ENCODE measurements around the gene TCF12. TPM values are rescaled to one million over a fixed set of nuclear protein-coding genes. Genes with fewer than 3 reads are reported as not detected.

Gene TCF12
- total RNA-seq, 2 donors from 2014 or later, result 69.4 to 140 TPM

GRCh38 chr15:57306944-57307411 lies 388.5 kb downstream of the TCF12 start:
- no peaks in the 10 kb centered on the region for H3K9me3 Mint-ChIP-seq
- H3K4me1 Mint-ChIP-seq (ENCODE audit: low read depth in 2 of 2), result peaks cover 5 to 6% of the 10 kb centered on the region in 2 donors
- no peaks in the 10 kb centered on the region for H3K36me3 Mint-ChIP-seq
- ATAC-seq (peak; percentile 15 to 24), DNase-seq (ENCODE audit: low spot score) (no peak)
- peaks cover 11 to 18% of the 10 kb centered on the region in 2 donors for H3K27me3 Mint-ChIP-seq
- H3K4me3 Mint-ChIP-seq, result peak overlapping the region; percentile 59
- H3K27ac Mint-ChIP-seq, result no peak overlapping the region

- no peaks in the 10 kb centered on the region for H3K36me3 Mint-ChIP-seq
- ATAC-seq (no peak), DNase-seq (ENCODE audit: low spot score) (no peak)
- H3K27ac Mint-ChIP-seq, result no peak overlapping the region
- H3K9me3 Mint-ChIP-seq, result no peaks in the 10 kb centered on the region
- H3K4me3 Mint-ChIP-seq, result no peak overlapping the region
- peaks cover 5 to 6% of the 10 kb centered on the region in 2 donors for H3K4me1 Mint-ChIP-seq (ENCODE audit: low read depth in 2 of 2)
- peaks cover 11 to 18% of the 10 kb centered on the region in 2 donors for H3K27me3 Mint-ChIP-seq
Measured at GRCh38 chr15:57307527-57308169, 389.2 kb downstream of the TCF12 start.

DNA sequence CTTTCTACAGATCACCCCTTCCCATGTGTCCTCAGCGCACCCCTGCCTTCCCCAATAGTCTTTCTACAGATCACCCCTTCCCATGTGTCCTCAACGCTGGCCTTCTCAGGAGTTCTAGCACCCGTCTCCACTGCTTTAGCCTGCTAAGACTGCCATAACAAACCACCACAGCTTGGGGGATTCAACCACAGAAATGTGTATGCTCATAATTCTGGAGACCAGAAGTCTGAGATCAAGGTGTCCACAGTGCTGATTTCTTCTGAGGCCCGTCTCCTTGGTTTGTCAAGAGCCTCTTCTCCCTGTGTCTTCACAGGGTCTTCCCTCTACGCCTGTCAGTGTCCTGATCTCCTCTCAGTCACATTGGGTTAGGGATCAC lies 389.7 kb downstream of the TCF12 start:
- no peaks in the 10 kb centered on the region for H3K9me3 Mint-ChIP-seq
- no peak for ATAC-seq
- DNase-seq (ENCODE audit: low spot score), result no peak
- H3K4me1 Mint-ChIP-seq (ENCODE audit: low read depth in 2 of 2), result peaks cover 5 to 6% of the 10 kb centered on the region in 2 donors
- no peak overlapping the region for H3K4me3 Mint-ChIP-seq
- H3K36me3 Mint-ChIP-seq, result no peaks in the 10 kb centered on the region
- peaks cover 11 to 18% of the 10 kb centered on the region in 2 donors for H3K27me3 Mint-ChIP-seq
- no peak overlapping the region for H3K27ac Mint-ChIP-seq

- DNase-seq (ENCODE audit: low spot score), result no peak
- Mint-ChIP-seq H3K27me3 (peaks cover 11% of the 10 kb centered on the region in 2 donors), H3K27ac (no peak overlapping the region), H3K4me3 (no peak overlapping the region), H3K4me1 (ENCODE audit: low read depth in 2 of 2) (peaks cover 5 to 6% of the 10 kb centered on the region in 2 donors), H3K9me3 (no peaks in the 10 kb centered on the region), H3K36me3 (no peaks in the 10 kb centered on the region)
- ATAC-seq, result no peak
Measured at GRCh38 chr15:57309856-57310760, 391.7 kb downstream of the TCF12 start.

GRCh38 chr15:57310876-57311275 lies 392.4 kb downstream of the TCF12 start:
- no peak for DNase-seq (ENCODE audit: low spot score)
- H3K4me3 Mint-ChIP-seq, result no peak overlapping the region
- H3K9me3 Mint-ChIP-seq, result no peaks in the 10 kb centered on the region
- H3K27me3 Mint-ChIP-seq, result peaks cover 8 to 11% of the 10 kb centered on the region in 2 donors
- no peak for ATAC-seq
- no peak overlapping the region for H3K27ac Mint-ChIP-seq
- H3K36me3 Mint-ChIP-seq, result no peaks in the 10 kb centered on the region
- peaks cover 5% of the 10 kb centered on the region in 2 donors for H3K4me1 Mint-ChIP-seq (ENCODE audit: low read depth in 2 of 2)

DNA sequence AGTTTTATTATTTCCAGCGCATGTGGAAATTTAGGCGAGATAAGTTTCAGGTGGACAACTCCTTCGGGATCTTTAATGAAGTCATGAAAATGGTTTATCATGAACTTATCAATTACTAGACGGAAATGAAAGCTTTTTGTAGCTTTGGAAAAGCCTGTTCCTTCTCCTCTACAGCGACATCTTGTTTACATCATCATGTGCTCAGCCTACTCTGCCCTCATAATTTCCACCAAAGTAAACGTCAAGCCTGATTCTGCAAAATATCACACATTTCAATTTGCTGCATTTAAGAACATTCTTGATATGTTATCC lies 393.5 kb downstream of the TCF12 start:
- Mint-ChIP-seq H3K4me1 (ENCODE audit: low read depth in 2 of 2) (no peaks in the 10 kb centered on the region), H3K36me3 (no peaks in the 10 kb centered on the region), H3K27me3 (peaks cover 3 to 11% of the 10 kb centered on the region in 2 donors), H3K27ac (no peak overlapping the region), H3K4me3 (no peak overlapping the region), H3K9me3 (no peaks in the 10 kb centered on the region)
- ATAC-seq (no peak), DNase-seq (ENCODE audit: low spot score) (no peak)

GRCh38 chr15:57312318-57313133 lies 394.1 kb downstream of the TCF12 start:
- Mint-ChIP-seq H3K9me3 (no peaks in the 10 kb centered on the region), H3K27ac (no peak overlapping the region), H3K4me3 (no peak overlapping the region), H3K27me3 (peaks cover 3 to 11% of the 10 kb centered on the region in 2 donors), H3K36me3 (no peaks in the 10 kb centered on the region), H3K4me1 (ENCODE audit: low read depth in 2 of 2) (no peaks in the 10 kb centered on the region)
- DNase-seq (ENCODE audit: low spot score) (no peak), ATAC-seq (no peak)

GRCh38 chr15:57313134-57313483 lies 394.7 kb downstream of the TCF12 start:
- no peak for DNase-seq (ENCODE audit: low spot score)
- H3K4me1 Mint-ChIP-seq (ENCODE audit: low read depth in 2 of 2), result no peaks in the 10 kb centered on the region
- H3K4me3 Mint-ChIP-seq, result no peak overlapping the region
- no peaks in the 10 kb centered on the region for H3K9me3 Mint-ChIP-seq
- no peak overlapping the region for H3K27ac Mint-ChIP-seq
- ATAC-seq, result no peak
- peaks cover 2 to 11% of the 10 kb centered on the region in 2 donors for H3K27me3 Mint-ChIP-seq
- H3K36me3 Mint-ChIP-seq, result no peaks in the 10 kb centered on the region

DNA sequence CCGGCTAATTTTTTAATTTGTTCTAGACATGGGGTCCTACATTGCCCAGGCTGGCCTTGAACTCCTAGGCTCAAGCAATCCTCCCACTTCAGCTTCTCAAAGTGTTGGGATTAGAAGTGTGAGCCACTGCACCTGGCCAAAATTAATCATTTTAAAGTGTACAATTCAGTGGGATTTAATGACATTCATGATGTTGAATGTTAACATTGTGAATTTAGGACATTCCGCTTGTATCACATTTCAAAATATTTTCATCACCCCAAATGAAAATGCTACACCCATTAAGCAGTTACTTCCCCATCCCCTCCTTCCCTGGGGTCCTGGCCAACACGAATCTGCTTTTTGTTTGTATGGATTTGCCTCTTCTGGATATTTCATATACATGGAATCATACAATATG lies 395.8 kb downstream of the TCF12 start:
- no peaks in the 10 kb centered on the region for H3K36me3 Mint-ChIP-seq
- no peaks in the 10 kb centered on the region for H3K9me3 Mint-ChIP-seq
- no peak overlapping the region for H3K27ac Mint-ChIP-seq
- ATAC-seq, result no peak
- H3K4me3 Mint-ChIP-seq, result no peak overlapping the region
- H3K27me3 Mint-ChIP-seq, result peaks cover 0 to 11% of the 10 kb centered on the region in 2 donors
- DNase-seq (ENCODE audit: low spot score), result no peak
- H3K4me1 Mint-ChIP-seq (ENCODE audit: low read depth in 2 of 2), result no peaks in the 10 kb centered on the region

DNA sequence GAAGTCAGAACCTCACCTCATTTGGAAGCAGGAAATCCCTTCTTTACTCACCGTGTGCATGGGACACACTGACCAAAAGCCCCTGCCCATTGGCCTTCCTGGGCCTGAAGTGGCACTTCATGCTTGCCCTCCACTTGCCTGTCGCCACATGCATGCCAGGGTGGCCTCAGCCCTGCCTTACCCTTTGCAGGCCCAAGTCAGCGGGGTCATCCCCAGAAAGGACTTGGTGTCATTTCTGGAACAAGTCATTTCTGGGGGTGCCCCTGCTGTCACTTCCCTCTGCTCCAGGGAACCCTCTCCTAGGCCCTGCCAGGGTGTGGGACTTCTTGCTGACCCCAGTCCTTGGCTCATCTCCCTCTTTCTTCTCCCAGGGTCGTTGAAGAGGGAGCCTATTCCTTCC lies 398.0 kb downstream of the TCF12 start:
- H3K4me3 Mint-ChIP-seq, result no peak overlapping the region
- H3K36me3 Mint-ChIP-seq, result no peaks in the 10 kb centered on the region
- H3K4me1 Mint-ChIP-seq (ENCODE audit: low read depth in 2 of 2), result no peaks in the 10 kb centered on the region
- H3K9me3 Mint-ChIP-seq, result no peaks in the 10 kb centered on the region
- ATAC-seq (no peak), DNase-seq (ENCODE audit: low spot score) (no peak)
- H3K27ac Mint-ChIP-seq, result no peak overlapping the region
- H3K27me3 Mint-ChIP-seq, result peaks cover 0 to 4% of the 10 kb centered on the region in 2 donors

DNA sequence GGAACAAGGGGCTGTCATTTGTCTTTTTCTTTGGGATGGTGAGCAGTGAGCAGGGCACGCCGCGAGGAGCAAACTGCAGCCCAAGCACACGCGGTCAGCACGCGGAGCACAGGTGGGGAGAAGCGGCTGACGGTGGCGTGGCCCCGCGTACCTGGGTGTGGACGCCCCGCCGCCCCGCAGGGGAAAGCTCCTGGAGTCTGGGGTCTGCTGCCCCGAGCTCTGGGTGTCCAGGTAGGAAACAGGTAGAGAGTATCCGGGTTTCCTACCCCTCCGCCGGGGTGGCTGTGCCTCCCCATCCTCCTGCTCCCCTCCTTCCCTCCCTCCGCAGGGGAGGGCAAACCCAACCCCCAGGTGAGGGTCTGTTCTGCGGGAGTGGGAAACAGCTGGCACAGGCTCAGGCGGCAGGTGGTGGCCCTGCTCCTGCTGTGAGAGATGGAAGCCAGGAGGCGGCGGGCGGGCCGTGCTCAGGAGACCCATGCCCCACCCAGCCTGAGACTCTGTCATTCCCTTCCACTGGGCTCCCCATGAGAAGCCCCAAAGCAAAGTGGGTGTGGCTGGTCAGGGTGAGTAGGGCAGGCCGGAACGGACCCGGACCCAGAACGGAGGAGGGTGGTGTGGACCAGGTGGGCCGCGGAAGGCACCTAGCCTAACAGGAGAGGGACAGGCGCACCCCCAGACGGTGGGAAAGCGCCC lies 400.9 kb downstream of the TCF12 start:
- ATAC-seq (peak in 1 of 2 donors; percentile 30), DNase-seq (ENCODE audit: low spot score) (no peak)
- Mint-ChIP-seq H3K4me1 (ENCODE audit: low read depth in 2 of 2) (peaks cover 0 to 5% of the 10 kb centered on the region in 2 donors), H3K9me3 (no peaks in the 10 kb centered on the region), H3K27me3 (peaks cover 0 to 7% of the 10 kb centered on the region in 2 donors), H3K36me3 (no peaks in the 10 kb centered on the region), H3K27ac (no peak overlapping the region), H3K4me3 (no peak overlapping the region)

DNA sequence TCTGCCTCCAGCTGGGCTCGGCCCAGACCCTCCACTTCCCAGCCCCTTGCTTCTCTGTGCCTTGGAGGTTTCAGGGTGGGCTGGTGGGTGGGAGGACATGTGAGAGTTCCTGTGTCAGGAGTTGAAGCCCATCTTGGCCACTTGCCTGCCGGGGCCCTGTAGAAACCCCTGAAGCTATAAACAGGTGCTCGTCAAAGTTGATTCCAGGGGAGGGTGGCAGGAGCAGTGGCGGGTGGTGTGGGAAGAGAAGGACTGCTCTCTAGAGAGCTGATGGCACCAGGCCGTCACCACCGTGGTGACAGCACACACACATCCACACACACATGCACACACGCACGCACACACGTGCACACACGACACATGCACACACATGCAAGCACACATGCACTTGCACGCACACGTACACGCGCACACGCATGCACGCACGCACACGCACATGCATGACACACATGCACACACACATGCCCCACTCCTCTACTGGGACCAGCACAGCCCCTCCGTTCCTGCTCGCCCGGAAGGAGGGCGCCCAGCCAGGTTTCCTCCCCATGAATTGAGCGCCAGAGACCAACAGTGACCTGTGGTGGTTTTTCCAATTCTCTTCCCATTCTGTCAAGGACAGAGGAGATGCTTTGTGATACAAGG lies 401.6 kb downstream of the TCF12 start:
- Mint-ChIP-seq H3K27ac (no peak overlapping the region), H3K27me3 (peaks cover 0 to 7% of the 10 kb centered on the region in 2 donors), H3K9me3 (no peaks in the 10 kb centered on the region), H3K4me1 (ENCODE audit: low read depth in 2 of 2) (peaks cover 0 to 5% of the 10 kb centered on the region in 2 donors), H3K4me3 (no peak overlapping the region), H3K36me3 (no peaks in the 10 kb centered on the region)
- ATAC-seq (no peak), DNase-seq (ENCODE audit: low spot score) (no peak)

All from natural killer cell treated with Interleukin-12 subunit alpha and Interleukin-12 subunit beta and Interleukin-15 and Interleukin-18, amount 100 ng/mL, for 72 hours (primary cell).